Measurements from ENCODE around the gene IQUB.
"Not testable (repeated sequence)": the region's sequence is repeated elsewhere in the genome, so short reads cannot be mapped to it uniquely, and the experiment has no call there.

The IQUB gene

DNA sequence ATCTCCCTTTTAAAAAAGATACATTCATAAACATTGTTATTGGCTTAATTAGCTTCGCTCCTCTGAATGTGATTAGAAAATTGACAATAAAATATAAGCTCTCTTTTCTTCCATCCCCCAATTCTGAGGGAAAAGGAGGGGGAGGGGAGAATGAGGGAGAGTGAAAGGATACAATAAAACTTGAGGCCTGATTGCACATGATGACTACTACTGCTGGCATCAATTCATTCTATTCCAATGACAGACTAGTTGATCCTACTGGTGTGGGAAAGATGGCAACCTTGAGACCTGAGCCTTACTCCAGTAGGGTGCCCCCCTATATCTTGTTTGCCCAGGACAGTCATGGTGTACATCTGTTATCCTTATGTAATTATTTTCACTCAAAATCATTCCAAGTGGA is 4.5 kb upstream of the IQUB start:
- DNase-seq = no peak

DNA sequence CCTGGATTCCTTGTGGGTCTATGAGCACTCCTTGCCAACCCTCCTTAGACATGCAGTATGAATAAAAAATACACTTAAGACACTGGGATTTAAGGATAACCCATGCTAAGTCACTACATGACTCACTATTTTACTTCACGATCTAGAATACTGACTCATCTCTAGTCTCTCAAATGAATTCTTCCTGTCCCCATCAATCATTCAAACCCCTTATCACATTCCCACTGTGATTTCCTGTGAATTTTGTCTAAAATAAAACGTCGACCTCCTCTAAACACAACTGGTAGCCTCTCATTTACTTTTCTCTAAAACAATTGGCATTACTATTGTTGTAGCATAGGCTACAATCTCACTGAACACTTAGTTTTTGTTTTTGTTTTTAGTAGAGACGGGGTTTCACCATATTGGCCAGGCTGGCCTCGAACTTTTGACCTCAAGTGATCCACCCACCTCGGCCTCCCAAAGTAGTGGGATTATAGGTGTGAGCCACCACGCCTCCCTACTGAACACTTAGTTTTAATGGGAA is 3.9 kb upstream of the IQUB start:
- no peak for DNase-seq

DNA sequence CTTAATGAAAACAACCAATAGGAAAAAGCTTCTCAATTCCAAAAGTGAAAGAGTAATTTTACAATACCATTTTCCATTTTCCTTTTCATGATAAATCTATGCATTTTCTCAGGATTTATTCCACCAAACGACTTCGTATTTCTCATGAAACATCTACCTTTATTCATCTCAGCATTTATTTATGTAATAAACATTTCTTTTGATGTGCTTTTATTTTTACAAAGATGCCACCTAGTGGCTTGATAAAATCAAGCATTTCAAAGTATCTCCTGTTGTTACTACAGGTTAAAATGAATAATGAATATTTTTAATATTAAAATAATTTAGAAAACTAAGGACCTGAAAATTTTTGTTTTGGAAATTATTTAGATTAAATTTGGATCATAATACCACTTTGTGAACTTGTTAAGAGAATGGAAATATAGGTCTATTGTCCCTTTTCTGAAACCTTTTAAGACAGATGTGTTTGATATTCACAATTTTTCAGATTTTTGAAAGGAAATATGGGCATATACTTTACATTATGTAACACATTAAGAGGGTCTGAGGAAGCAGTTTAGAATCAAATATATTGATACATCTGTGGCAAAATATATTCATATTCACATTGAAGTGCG is 2.7 kb upstream of the IQUB start:
- no peak for DNase-seq

DNA sequence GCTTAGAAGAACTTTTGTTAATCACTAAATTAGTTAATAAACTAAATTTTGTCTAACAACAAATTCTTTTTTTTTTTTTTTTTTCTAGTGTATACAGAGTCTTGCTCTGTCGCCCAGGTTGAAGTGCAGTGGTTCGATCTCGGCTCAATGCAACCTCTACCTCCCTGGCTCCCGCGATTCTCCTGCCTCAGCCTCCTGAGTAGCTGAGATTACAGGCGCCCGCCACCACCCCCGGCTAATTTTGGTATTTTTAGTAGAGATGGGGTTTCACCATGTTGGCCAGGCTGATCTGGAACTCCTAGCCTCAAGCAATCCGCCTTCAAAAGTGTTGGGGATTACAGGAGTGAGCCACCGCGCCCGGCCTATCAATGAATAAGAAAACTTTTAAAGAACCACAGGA is 1.1 kb upstream of the IQUB start:
- no peak for DNase-seq

DNA sequence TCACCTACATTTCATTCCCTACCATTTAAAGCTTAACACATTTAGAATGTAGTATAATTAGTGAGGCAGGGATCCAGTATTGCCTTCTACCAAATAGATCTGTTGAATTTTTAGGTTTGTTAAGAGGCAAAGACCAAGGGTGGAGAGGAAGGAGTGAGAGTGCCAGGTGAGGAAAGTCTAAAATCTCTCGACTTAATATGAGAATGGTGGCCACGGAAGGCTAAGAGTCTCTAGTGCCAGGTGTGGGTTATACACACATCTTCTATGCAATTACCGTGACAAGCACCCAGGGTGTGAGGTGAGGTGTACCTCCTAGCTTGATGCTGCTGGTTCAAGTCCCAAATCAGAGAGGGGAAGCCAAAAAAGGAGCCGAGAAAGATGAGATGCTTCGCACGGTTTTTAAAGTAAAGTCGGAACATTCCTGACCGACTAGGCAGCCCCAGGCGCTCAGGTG is 439 bp downstream of the IQUB start:
- DNase-seq = no peak

DNA sequence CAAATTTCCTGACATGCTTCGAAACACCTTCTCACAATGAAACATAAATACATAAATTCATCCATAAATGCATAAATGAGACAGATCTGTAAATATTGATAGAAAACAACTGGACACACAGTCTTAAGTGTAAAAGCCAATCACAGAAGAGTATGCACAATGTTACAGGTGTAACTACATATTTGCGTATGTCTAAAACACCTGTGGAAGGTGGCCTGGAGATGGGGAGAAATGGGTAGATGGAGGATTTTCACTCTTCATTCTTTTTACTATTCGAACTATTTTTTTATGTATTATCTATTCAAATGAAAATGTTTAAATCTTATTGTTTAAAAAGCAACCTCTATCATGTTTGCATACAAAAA is 860 bp downstream of the IQUB start:
- no peak for DNase-seq

DNA sequence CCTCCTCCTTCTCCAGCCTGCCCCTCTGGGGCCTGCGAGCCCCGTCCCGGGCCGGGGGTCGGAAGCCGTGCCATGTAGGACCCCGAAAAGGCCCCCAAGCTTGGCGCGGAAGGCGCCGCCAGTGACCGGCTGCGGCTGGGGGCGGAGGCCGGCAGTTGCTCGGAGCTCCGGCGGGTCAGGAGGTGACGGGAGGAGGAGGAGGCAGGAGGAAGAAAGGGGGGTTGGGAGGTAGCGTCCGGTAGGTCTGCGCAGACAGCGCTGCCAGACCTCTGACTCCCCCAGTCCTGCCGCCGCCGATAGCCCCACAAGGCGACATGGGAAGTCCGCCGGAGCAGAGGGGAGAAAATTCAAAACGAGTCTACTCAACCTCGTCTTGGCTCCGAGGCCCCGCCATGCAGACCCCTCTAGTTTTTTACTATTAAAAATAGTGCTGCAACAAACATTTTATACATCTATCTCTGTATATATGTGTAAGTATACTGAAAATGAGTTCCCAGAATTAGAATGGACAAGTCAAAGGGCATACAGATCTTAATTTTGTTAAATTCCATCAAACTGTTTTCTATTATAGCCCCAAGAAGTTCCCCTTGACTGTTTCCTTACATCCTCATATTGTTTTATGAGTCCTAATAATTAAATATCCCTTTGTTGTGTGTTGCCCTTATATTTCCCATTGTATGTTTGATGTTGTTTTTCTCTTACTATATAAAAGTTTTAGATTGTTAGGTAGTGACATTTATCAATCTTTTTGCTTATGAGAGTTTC is 1.4 kb downstream of the IQUB start:
- DNase-seq = not testable (repeated sequence)

DNA sequence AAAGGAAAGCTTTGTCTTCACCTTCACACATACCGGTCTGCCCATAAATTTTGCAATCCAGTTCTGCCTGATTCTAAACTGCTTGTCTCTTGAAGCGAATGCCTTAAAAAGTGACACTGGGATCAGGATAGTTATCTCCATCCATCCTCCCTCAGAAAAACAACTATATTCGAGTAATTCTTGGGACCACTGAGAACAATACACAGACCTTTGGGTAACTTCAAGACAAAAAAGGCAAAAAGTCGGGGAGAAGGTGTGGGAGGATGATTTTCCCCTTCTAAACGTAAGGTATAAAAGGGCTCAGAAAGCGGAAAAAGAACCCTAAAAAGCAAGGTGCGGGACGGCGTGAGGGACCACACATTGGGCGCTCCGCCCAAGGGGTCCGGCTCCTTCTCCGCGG is 2.1 kb downstream of the IQUB start:
- not testable (repeated sequence) for DNase-seq

DNA sequence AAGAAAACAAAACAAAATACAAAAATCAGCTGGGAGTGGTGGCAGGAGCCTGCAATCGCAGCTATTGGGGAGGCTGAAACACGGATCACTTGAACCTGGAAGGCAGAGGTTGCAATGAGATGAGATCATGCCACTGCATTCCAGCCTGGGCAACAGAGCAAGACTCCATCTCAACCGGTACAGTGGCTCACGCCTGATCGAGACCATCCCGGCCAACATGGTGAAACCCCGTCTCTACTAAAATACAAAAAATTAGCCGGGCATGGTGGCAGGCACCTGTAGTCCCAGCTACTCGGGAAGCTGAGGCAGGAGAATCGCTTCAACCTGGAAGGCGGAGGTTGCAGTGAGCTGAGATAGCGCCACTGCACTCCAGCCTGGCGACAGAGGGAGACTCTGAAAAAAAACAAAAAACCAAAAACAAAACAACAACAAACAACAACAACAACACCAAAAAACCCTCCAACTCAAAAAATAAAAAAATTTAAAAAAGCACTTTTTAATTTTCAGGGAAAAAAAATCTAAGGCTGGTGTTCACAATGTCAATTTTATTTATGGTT is 4.3 kb downstream of the IQUB start:
- not testable (repeated sequence) for DNase-seq

DNA sequence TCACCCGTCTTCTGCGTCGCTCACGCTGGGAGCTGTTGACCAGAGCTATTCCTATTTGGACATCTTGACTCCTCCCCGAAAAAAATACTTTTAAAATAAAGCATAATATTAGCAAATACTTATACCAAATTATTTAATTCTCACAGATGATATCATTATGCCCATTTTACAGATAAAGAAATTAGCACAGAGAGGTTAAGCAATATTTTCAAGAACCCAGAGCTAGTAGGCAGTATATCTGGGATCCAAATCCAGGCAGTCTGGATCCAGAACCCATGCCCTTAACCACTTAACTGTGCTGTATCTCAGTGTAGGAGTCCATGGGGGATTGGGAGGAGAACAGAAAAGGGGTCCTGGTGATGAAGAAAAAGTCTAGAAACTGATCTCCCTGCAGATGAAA is 6.1 kb downstream of the IQUB start:
- no peak for DNase-seq

DNA sequence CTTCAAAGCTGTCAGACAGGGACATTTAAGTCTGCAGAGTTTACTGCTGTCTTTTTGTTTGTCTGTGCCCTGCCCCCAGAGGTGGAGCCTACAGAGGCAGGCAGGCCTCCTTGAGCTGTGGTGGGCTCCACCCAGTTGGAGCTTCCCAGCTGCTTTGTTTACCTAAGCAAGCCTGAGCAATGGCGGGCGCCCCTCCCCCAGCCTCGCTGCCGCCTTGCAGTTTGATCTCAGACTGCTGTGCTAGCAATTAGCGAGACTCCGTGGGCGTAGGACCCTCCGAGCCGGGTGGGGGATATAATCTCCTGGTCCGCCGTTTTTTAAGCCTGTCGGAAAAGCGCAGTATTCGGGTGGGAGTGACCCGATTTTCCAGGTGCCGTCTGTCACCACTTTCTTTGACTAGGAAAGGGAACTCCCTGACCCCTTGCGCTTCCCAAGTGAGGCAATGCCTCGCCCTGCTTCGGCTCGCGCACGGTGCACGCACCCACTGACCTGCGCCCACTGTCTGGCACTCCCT is 6.6 kb downstream of the IQUB start:
- DNase-seq = not testable (repeated sequence)

DNA sequence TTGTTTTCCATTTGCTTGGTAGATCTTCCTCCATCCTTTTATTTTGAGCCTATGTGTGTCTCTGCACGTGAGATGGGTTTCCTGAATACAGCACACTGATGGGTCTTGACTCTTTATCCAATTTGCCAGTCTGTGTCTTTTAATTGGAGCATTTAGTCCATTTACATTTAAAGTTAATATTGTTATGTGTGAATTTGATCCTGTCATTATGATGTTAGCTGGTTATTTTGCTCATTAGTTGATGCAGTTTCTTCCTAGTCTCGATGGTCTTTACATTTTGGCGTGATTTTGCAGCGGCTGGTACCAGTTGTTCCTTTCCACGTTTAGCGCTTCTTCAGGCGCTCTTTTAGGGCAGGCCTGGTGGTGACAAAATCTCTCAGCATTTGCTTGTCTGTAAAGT is 7.9 kb downstream of the IQUB start:
- not testable (repeated sequence) for DNase-seq

DNA sequence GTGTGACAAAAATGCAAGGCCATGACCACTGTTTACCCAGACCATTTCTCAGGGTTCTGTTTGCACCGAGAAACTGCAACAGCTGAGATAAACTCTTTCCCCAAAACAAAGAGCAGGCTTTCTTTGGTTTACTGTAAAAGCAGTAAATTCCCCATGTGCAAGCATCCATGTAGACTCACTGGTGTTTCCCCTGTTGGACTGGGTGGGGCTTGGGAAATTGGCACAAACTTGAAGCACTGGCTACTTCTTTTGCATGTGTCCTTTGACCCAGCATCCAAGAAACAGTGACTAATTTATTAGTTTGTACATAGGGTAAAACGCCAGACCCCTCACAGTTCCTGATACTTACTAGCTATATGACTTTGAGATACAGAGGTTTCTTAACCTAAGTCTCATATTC is 12.3 kb downstream of the IQUB start:
- DNase-seq = no peak

DNA sequence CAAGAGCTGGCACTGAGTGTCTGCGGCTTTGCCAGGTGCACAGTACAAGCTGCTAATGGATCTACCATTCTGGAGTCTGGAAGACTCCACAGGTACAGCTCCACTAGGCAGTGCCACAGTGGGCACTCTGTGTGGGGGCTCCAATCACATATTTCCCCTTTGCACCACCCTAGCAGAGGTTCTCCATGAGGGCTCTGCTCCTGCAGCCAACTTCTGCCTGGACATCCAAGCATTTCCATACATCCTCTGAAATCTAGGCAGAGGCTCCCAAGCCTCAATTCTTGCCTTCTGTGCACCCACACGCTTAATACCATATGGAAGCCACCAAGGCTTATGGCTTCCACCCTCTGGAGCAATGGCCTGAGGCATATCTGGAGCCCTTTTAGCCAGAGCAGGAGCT is 29.2 kb downstream of the IQUB start:
- no peak for DNase-seq

DNA sequence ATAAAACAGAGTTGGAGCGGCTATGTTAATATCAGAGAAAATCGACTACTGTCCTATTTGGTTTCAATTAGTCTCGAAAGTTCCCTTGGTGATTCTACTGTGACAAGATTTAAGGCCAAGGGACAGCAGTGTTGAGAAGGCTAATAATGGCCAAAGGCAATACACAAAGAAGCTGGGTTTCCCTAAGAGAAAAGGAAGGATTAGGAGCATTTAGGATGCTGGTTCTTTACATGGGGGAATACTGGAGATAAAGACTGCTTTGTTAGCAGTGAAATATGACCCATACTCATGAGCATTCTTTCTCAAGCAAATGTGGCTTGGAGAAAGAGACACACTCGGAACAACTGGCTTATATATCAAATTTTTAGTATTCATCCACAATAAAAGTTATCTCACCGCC is 32.2 kb downstream of the IQUB start:
- no peak for DNase-seq

DNA sequence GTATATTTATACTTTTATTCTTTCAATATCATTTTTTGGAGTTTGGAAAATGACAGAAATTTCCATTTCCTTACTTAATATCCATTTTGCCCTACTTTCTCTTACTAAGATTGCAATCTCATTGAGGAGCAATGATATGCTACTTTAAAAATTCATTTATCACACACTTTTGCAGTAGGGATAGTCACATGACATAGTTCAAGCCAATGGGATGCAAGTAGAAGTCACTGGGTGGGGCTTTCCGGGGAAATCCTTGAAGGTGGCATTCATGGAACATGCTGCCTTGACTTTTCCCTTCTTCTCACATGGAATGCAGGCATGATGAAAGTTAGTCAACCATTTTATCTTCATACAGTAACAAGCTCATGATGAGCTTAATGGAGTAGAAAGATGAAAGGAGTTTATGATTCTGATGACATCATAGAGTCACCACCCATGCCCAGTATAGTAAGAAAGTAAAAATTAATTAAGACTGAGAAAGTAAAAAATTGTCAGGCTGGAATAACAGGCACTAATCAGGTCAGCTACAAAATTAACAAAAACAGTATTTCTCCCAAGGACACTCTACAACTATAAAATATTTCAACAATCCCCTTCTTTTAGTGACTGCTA is 33.4 kb downstream of the IQUB start:
- no peak for DNase-seq

DNA sequence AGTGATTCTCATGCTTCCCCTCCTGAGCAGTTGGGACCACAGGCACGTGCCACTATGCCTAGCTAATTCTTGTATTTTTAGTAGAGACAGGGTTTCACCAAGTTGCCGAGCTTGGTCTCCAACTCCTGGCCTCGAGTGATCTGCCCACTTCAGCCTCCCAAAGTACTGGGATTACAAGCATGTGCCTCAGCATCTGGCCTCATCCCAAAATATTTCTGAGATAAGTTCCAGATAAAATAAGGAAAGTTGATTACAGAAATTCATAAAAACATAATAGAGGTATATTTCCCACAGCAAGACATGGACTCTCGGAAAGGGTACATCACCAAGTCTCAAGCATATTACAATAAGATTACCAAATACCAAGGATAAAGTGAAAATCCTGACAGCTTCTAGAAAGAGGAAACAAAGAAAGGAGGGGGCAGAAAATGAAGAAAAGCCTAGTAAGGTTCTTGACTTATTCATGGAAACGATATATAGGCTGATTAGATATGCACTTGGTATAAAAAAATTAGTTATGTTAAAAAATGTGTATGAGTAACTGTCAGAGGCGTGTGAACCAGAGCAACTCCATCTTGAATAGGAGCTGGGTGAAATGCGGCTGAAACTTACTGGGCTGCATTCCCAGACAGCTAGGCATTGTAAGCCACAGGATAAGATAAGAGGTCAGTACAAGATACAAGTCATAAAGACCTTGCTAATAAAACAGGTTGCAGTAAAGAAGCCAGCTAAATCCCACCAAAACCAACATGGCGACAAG is 35.0 kb downstream of the IQUB start:
- DNase-seq = no peak

DNA sequence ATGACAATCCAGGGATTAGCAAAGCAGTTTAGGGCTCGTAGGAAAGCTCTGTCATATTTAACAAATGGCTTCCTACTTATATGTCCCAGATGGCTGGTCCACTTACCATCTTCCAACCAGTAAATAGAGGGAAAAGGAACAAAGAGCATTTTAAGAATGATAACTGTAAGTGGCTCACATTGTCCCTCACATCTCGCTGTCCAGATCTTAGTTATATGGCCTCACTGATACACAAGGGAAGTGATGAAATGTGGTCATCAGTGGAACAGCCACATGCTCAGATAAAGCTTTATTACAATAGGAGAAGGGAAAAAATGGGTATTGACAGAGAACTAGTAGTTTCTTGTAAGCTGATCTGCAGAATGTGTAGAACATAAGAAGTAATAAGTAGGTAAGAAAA is 35.8 kb downstream of the IQUB start:
- no peak for DNase-seq

DNA sequence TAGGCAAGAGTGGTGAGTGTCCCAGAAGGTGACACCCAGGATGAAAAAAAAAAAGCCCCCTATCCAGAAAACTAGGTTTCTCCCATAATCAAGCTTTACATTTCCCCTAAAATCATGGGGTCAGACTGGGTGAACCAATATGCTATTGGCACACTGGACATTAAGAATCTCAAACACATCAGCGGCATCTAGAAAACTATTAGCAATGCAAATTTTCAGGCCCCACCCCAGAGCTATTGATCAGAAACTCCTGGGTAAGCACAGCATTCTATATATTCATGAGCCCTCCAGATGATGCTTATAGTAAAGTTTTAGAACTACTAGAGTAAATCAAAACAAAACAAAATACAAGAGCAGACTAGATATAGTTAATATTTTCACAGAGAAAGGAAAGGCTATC is 36.4 kb downstream of the IQUB start:
- no peak for DNase-seq

DNA sequence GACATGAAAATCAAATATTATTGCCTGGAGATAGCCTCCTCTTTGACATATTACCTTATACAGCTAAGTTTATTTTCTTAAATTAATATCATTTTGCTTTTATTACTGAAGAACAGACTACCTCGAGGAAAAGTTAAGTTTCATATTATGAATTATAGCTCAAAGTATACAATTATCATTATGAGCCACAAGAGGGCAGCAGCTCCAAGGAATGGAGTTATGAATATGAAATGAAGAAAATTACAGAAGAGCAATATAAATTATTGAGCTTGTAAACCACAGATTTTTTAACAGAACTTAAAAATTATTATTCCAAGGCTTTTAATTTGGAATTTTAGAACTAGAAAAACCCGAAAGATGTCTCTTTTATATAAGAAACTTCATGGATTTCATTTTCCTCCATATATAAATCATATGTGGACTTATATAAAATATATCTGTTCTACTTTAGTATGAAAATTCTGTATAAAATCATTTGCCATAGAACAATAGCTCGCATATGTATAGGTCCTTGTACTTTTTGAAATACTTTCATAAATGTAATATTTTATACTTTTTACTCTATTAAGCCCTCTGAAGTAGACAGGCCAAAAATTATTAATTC is 40.1 kb downstream of the IQUB start:
- DNase-seq = peak; percentile 27

DNA sequence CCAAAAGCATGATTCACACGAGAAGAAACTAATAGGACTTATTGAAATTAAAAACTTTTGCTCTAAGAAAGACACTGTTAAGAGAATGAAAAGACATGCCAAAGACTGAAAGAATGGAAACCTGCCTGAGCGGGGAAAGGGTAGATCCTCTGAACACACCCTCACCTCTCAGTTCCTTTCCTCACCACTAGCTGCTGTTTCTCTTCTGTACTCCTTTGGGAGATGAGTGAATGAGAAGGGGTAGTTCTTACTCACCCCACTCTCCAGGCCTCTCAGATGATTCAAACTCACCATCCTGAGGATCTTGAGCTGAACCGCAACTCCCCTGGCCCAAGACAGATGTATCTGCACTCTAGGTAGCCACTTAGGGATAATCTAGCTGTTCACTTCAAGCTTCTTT is 41.9 kb downstream of the IQUB start:
- no peak for DNase-seq

DNA sequence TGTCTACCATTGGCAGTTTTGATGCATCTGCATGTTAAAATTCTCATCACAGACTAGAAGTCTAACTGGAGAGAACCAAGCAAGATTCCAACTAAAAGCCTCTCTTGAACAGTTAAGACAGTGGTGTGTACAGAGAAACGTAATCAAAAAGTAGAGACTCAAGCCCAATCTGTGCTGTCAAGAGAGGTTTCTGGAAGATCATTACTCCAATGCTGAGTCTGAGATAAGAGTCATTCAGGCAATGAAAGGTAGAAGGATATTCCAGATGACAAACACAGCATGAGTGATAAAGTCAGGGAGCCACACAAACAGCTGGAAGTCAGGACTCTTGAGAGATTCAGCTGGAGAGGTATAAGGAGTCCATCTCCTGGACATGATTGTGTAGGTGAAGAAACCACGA is 48.7 kb downstream of the IQUB start:
- DNase-seq = no peak

Measured in NCI-H1436 (cell line).